ENCODE measurements around the gene CRLF2. TPM values are rescaled to one million over a fixed set of nuclear protein-coding genes. Genes with fewer than 3 reads are reported as not detected.

CRLF2 gene
- total RNA-seq, 2 experiments from 2014 or later, result 0.16 to 0.42 TPM

DNA sequence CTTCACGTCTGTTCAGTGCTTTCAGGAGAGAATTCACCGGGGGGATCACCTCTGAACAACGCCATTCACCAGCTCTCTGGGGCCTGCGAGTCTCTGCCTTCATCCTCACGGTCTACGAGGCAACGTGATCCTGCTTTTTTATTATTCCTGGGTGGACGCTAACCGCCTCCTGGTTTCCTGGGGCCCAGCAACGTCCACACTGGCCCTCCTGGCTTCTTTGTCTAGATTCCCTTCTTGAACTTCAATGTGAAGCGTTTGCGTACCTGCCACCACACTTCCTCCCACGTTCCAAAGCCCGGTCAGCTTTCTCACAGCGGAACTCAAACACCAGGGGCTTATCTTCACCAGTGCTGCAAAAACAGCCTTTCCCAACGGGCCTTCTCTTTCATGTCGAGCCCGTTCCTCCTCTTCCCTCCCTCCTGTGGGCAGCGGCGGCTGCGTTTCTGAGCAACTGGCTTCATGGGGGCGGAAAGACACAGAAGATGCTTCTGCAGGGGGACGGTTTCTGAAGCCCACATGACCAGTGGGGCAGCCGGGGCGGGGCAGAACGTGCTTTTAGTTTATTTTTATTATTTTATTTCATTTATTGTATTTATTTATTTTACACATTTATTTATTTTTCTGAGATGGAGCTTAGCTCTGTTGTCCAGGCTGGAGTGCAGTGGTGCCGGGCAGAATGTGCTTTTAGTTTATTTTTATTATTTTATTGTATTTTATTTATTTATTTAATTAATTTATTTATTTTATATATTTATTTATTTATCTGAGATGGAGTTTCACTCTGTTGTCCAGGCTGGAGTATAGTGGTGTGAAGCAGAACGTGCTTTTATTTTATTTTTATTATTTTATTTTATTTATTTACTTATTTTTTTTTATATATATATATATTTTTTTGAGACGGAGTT, 64.6 kb downstream of the CRLF2 start:
- Mint-ChIP-seq H3K4me1 (ENCODE audit: low read depth) (no peaks in the 10 kb centered on the region), H3K36me3 (ENCODE audit: low read depth) (no peaks in the 10 kb centered on the region), H3K9me3 (no peaks in the 10 kb centered on the region), H3K27me3 (peaks cover 5% of the 10 kb centered on the region), H3K27ac (no peak overlapping the region), H3K4me3 (no peak overlapping the region)
- H3K27me3 ChIP-seq (ENCODE audit: control insufficient read depth in 1 of 2, insufficient read depth in 2 of 2, low read length in 2 of 2), result no peaks in the 10 kb centered on the region
- H3K9me3 ChIP-seq (ENCODE audit: control insufficient read depth in 1 of 2, insufficient read depth in 1 of 2, low read length in 2 of 2), result no peaks in the 10 kb centered on the region
- H3K4me1 ChIP-seq (ENCODE audit: insufficient read depth, low read length), result no peaks in the 10 kb centered on the region
- intact Hi-C loops (cut with DNase I, micrococcal nuclease), result no loop called here
- H3K27ac ChIP-seq (ENCODE audit: low read depth in 1 of 2, low read length in 2 of 2), result no peak overlapping the region
- DNase-seq, result no peak
- ChIA-PET CTCF (no interaction called here), POLR2A (no interaction called here)
- no peaks in the 10 kb centered on the region for H3K36me3 ChIP-seq (ENCODE audit: insufficient read depth, low read length)
- no peak for ATAC-seq (ENCODE audit: poor library complexity)
- no peak overlapping the region for H3K4me3 ChIP-seq (ENCODE audit: low read length)
- TF ChIP-seq, protein P1, sequence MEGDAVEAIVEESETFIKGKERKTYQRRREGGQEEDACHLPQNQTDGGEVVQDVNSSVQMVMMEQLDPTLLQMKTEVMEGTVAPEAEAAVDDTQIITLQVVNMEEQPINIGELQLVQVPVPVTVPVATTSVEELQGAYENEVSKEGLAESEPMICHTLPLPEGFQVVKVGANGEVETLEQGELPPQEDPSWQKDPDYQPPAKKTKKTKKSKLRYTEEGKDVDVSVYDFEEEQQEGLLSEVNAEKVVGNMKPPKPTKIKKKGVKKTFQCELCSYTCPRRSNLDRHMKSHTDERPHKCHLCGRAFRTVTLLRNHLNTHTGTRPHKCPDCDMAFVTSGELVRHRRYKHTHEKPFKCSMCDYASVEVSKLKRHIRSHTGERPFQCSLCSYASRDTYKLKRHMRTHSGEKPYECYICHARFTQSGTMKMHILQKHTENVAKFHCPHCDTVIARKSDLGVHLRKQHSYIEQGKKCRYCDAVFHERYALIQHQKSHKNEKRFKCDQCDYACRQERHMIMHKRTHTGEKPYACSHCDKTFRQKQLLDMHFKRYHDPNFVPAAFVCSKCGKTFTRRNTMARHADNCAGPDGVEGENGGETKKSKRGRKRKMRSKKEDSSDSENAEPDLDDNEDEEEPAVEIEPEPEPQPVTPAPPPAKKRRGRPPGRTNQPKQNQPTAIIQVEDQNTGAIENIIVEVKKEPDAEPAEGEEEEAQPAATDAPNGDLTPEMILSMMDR (IDR thresholded peaks at IDR 0.05), result no peak

DNA sequence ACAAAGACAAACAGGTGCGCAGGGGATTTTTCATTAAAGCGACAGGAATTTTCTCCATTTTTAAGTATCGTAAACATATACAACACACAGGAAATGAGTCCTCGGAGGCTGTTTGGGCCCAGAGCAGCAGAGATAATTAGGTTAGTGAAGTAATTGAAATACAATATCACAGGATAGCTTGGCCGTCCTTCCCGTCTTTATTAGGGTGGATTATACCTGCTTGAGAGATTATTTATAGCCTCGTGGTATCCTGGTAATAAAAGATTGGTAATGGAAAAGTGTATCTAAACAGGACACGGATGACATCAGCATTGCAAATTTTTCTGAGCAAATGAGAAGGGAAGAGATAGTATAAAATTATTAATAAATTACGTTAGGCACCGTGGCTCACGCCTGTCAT, 68.2 kb downstream of the CRLF2 start:
- Histone ChIP-seq H3K36me3 (ENCODE audit: insufficient read depth, low read length) (no peaks in the 10 kb centered on the region), H3K27ac (ENCODE audit: low read depth in 1 of 2, low read length in 2 of 2) (no peak overlapping the region), H3K4me1 (ENCODE audit: insufficient read depth, low read length) (no peaks in the 10 kb centered on the region), H3K4me3 (ENCODE audit: low read length) (no peak overlapping the region), H3K27me3 (ENCODE audit: control insufficient read depth in 1 of 2, insufficient read depth in 2 of 2, low read length in 2 of 2) (no peaks in the 10 kb centered on the region), H3K9me3 (ENCODE audit: control insufficient read depth in 1 of 2, insufficient read depth in 1 of 2, low read length in 2 of 2) (no peaks in the 10 kb centered on the region)
- intact Hi-C loops (cut with DNase I, micrococcal nuclease), result no loop called here
- TF ChIP-seq, protein P1 (IDR thresholded peaks at IDR 0.05), result no peak
- no peak overlapping the region for H3K27ac Mint-ChIP-seq
- H3K27me3 Mint-ChIP-seq, result no peaks in the 10 kb centered on the region
- H3K4me1 Mint-ChIP-seq (ENCODE audit: low read depth), result no peaks in the 10 kb centered on the region
- no peak overlapping the region for H3K4me3 Mint-ChIP-seq
- CTCF ChIA-PET, result no interaction called here
- DNase-seq, result no peak
- ATAC-seq (ENCODE audit: poor library complexity), result no peak
- no peaks in the 10 kb centered on the region for H3K36me3 Mint-ChIP-seq (ENCODE audit: low read depth)
- H3K9me3 Mint-ChIP-seq, result no peaks in the 10 kb centered on the region
- POLR2A ChIA-PET, result no interaction called here

Other genes starting within 250 kb of the CRLF2 start
- 1 to 10 TPM; 1.0 TPM for gene CSF2RA, start 56.2 kb upstream of the CRLF2 start, total RNA-seq
- under 1 TPM; 0.45 to 0.49 TPM for gene IL3RA, start 124.1 kb upstream of the CRLF2 start, total RNA-seq
- 100 to 1,000 TPM; 338 to 340 TPM for gene SLC25A6, start 179.5 kb upstream of the CRLF2 start, total RNA-seq
- 10 to 100 TPM; 34.6 to 39.3 TPM for gene ASMTL, start 240.3 kb upstream of the CRLF2 start, total RNA-seq